HUES6 (cell line): ENCODE data around the gene MAMDC4.
"Not testable (repeated sequence)": the region's sequence is repeated elsewhere in the genome, so short reads cannot be mapped to it uniquely, and the experiment has no call there.

ENCODE experiments used
- H3K27ac ChIP-seq: 2 replicates; pipeline ENCODE4 v1.7.0; 2013; ENCODE audit warnings: low read depth, mild to moderate bottlenecking, low read length, inconsistent platforms
- H3K27me3 ChIP-seq: 2 replicates; pipeline ENCODE4 v1.6.1; 2013; ENCODE audit warnings: low read length; ENCODE audit not compliant: control insufficient read depth, insufficient read depth
- H3K36me3 ChIP-seq: 2 replicates; pipeline ENCODE4 v1.6.1; 2013; ENCODE audit warnings: low read length; ENCODE audit not compliant: control insufficient read depth, insufficient read depth
- H3K4me1 ChIP-seq: 2 replicates; pipeline ENCODE4 v1.6.1; 2013; ENCODE audit warnings: low read length; ENCODE audit not compliant: control insufficient read depth, insufficient read depth
- H3K4me3 ChIP-seq: 2 replicates; pipeline ENCODE4 v1.5.1; 2013; ENCODE audit warnings: low read depth, low read length
- H3K9ac ChIP-seq: one replicate; pipeline ENCODE4 v1.6.1; 2013; ENCODE audit warnings: mild to moderate bottlenecking, low read length
- H3K9me3 ChIP-seq: 2 replicates; pipeline ENCODE4 v1.6.1; 2013; ENCODE audit warnings: low read depth, low read length; ENCODE audit not compliant: control insufficient read depth, insufficient read depth

MAMDC4 gene

DNA sequence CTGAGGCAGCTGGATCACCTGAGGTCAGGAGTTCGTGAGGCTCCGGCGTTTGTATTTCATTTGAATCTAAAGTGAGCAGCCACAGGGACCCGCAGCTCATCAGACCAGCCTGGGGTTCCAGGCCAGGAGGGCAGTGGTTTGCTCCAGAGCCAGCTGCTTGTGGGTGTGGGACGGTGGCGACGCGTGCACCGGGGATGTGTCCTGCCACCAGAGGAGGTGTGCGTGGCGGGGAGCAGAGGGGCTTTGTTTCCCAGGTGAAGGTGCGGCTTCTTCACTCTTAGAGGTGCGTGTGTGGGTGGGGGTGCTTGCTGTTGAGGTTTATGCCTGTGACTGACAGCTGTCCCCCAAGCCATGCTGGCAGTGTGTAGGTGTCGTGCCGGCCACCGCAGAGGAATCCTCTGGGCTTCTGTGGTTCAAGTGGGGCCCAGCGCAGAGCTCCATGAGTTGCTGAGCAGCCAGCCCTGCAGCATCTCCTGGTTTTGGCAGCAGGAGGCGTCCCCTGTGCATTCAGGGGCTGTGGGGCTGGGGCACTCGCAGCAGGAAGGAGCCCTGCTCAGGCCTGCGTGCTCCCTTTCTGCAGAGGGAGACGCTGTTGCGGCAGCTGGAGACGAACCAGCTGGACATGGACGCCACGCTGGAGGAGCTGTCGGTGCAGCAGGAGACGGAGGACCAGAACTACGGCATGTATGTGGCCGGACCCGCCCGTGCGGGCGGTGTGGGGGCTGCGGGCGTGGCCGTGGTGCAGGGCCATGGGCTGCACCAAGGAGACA lies 16.8 kb upstream of the MAMDC4 start:
- H3K27ac ChIP-seq, result no peak overlapping the region
- no peaks in the 10 kb centered on the region for H3K27me3 ChIP-seq
- H3K4me1 ChIP-seq, result peaks cover 11% of the 10 kb centered on the region
- no peaks in the 10 kb centered on the region for H3K9me3 ChIP-seq
- no peak overlapping the region for H3K4me3 ChIP-seq
- no peak overlapping the region for H3K9ac ChIP-seq
- peaks cover 72% of the 10 kb centered on the region for H3K36me3 ChIP-seq

DNA sequence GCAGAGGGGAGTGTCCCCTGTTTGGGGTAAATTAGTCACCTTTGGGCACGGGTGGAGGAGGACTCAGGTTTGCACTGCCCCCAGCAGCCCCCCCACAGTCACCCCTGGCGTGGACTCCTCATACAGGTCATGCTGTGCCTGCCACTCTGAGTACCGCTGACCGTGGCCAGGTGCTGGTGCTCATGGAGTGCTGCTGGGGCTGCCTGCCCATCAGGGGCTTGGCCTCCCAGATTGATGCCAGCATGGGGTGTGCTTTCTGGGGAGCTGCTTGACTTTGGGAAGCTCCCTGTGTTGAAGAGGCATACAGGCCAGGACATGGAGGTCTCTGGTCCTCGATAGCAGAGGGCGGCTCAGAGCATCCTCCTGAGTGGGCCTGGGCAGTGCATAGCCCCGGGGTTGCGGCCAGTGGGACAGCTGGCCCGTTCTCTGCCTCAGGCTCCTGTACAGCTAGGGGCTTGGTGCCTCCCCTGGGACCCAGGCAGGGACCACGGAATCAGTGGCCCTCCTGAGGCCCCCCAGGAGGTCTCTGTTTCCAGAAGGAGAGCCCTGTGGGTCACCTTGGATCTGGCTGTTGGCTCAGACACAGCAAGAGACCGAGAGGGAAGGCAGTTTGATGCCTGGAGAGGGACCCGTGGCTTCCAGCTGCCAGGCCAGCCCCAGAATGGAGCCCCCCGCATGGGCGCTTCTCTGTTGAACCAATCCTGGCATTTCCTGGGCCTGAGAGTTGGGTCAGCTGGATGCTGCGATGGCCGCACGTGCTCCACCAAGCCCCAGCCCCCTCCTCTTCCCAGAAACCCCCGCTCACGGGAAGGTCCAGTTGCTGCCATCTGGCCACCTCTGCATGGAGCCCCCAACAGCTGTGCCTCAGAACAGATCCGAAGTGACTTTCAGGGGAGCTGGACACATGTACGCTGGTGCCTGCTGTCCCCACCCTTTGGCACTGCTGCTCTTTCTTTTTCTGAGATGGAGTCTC lies 15.9 kb upstream of the MAMDC4 start:
- Histone ChIP-seq H3K9ac (no peak overlapping the region), H3K4me3 (no peak overlapping the region), H3K36me3 (peaks cover 64% of the 10 kb centered on the region), H3K27ac (no peak overlapping the region), H3K4me1 (peaks cover 20% of the 10 kb centered on the region), H3K27me3 (no peaks in the 10 kb centered on the region), H3K9me3 (no peaks in the 10 kb centered on the region)

DNA sequence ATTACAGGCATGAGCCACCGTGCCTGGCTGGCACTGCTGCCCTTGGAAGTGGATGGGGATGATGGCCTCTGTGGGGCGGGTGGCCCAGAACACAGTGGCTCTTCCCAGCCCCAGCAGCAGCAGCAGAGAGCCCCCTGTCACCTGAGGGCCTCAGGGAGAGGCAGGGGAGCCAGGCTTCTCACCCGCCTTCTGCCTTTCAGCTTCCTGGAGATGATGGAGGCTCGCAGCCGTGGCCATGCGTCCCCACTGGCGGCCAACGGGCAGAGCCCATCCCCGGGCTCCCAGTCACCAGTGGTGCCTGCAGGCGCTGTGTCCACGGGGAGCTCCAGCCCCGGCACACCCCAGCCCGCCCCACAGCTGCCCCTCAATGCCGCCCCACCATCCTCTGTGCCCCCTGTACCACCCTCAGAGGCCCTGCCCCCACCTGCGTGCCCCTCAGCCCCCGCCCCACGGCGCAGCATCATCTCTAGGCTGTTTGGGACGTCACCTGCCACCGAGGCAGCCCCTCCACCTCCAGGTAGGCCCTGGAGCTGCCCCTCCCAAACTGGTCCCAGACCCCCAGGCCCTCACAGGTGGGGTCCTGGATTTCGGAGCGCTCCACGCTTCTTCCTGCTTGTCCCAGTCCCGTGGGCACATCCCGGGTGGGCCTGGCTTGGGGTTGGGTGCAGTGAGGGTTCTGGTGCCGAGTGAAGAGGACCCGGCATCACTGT lies 14.8 kb upstream of the MAMDC4 start:
- Histone ChIP-seq H3K9me3 (no peaks in the 10 kb centered on the region), H3K27me3 (no peaks in the 10 kb centered on the region), H3K36me3 (peaks cover 53% of the 10 kb centered on the region), H3K27ac (no peak overlapping the region), H3K4me3 (no peak overlapping the region), H3K4me1 (peaks cover 26% of the 10 kb centered on the region), H3K9ac (no peak overlapping the region)

DNA sequence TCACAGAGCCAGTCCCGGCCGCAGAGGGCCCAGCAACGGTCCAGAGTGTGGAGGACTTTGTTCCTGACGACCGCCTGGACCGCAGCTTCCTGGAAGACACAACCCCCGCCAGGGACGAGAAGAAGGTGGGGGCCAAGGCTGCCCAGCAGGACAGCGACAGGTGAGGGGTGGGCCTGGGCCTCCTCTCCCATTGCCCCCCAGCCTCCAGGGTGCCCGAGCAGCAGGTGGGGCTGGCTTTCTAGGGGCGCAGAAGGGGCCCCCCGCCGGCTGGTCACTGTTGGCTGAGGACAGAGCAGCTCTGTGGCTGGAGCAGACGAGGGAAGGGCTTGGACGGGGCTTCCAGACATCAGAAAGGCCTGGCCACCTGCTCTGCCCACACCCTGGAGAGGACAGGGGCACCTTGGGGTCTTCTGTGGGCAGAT lies 14.3 kb upstream of the MAMDC4 start:
- H3K4me1 ChIP-seq, result peaks cover 30% of the 10 kb centered on the region
- not testable (repeated sequence) for H3K9me3 ChIP-seq, H3K27ac ChIP-seq

DNA sequence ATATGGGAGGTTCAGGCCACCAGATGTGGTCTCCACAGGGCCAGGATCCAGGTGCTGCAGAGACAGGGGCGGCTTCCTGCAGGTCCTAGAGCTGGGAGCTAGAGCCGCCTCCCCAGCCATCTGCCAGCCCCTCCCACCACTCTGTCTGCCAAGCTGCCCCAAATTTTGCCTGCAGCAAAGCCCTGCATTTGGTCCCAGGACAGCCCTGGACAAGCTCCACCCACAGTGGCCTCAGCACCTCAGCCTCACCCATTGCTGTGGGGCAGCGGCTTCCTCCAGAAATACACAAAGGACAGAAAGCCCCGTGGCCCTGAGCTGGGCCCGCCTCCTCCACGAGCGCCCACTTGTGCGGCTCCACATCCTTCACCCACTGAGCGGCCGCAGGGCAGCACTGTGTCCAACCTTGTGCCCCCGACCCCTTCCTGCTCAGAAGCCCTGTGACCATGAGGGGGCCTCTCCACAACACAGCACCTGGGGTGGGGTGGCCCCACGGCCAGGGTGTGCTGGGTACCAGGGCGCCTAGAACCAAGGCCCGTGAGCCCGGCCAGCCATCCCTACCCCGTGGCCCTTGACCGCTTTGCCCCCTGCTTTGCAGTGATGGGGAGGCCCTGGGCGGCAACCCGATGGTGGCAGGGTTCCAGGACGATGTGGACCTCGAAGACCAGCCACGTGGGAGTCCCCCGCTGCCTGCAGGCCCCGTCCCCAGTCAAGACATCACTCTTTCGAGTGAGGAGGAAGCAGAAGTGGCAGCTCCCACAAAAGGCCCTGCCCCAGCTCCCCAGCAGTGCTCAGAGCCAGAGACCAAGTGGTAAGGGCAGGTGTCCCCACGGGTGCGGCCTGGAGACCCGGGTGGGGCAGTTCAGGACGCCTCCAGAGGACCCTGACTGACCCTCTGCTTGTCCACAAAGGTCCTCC lies 13.6 kb upstream of the MAMDC4 start:
- H3K27ac ChIP-seq, result no peak overlapping the region
- H3K9me3 ChIP-seq, result no peaks in the 10 kb centered on the region
- no peak overlapping the region for H3K9ac ChIP-seq
- H3K27me3 ChIP-seq, result no peaks in the 10 kb centered on the region
- H3K4me1 ChIP-seq, result peaks cover 30% of the 10 kb centered on the region
- H3K4me3 ChIP-seq, result no peak overlapping the region
- peaks cover 47% of the 10 kb centered on the region for H3K36me3 ChIP-seq

More for the DNA sequence above, 14.3 kb upstream of the MAMDC4 start:
- not testable (repeated sequence) for H3K9ac ChIP-seq, H3K27me3 ChIP-seq, H3K4me3 ChIP-seq
- H3K36me3 ChIP-seq, result peaks cover 48% of the 10 kb centered on the region

DNA sequence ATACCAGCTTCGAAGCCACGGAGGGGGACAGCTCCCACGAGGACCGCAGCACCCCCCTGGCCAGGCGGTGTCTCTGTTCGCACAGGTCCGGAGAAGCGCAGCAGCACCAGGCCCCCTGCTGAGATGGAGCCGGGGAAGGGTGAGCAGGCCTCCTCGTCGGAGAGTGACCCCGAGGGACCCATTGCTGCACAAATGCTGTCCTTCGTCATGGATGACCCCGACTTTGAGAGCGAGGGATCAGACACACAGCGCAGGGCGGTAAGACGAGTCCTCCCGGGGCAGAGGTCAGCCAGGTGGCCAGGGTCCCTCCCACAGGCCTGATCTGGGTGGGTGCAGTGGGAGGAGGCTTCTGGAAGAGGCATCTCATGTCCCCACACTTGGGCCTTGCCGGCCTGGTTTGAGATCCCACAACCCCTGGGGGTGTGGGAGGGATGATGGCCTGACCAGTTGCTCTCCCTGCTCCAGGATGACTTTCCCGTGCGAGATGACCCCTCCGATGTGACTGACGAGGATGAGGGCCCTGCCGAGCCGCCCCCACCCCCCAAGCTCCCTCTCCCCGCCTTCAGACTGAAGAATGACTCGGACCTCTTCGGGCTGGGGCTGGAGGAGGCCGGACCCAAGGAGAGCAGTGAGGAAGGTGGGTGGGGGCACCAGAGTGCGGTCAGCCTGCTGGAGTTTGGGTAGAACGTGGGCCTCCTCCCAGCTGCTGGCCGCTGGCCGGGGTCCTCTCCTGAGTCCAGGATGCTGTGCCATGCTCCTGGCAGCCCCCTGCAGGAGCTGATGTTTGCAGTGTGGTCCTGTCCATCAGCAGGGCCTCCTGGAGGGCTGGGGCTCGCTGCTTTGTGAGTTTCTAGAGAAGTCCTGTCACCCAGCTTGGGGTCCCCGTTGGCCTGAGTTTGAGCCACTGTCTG lies 12.7 kb upstream of the MAMDC4 start:
- H3K9ac ChIP-seq, result no peak overlapping the region

DNA sequence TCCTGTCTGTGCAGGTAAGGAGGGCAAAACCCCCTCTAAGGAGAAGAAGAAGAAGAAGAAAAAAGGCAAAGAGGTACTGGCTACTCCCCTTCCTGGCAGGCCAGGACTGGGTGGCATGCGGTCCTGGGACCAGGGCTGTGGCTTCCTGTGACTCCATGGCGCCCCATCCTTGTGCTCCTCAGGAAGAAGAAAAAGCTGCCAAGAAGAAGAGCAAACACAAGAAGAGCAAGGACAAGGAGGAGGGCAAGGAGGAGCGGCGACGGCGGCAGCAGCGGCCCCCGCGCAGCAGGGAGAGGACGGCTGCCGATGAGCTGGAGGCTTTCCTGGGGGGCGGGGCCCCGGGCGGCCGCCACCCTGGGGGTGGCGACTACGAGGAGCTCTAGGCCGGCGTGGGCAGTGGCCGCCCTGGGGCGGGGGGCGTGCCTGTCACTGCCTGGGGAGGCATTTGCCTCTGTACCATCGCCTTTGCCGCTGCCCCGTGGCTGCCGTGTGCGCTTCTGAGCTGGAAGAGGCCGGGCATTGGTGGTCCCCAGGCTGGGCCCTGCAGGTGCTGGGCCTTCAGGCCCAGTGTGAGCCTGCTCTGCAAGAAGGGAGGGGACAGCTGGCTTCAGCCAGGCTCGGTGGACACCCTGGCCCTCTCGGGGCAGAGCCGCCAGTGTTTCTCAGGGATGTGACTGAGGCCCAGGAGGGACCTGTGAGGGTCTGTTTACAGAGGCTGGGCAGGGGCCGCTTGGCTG lies 11.8 kb upstream of the MAMDC4 start:
- Histone ChIP-seq H3K36me3 (peaks cover 39% of the 10 kb centered on the region), H3K9me3 (no peaks in the 10 kb centered on the region), H3K9ac (no peak overlapping the region), H3K27me3 (no peaks in the 10 kb centered on the region; the same call in 1 of the 2 replicates), H3K4me1 (peaks cover 30% of the 10 kb centered on the region), H3K27ac (0 out of 2 replicates have a peak overlapping the region, but pooled peaks have one; percentile 0), H3K4me3 (no peak overlapping the region)

More for the DNA sequence above, 12.7 kb upstream of the MAMDC4 start:
- no peaks in the 10 kb centered on the region for H3K27me3 ChIP-seq
- peaks cover 30% of the 10 kb centered on the region for H3K4me1 ChIP-seq
- H3K36me3 ChIP-seq, result peaks cover 42% of the 10 kb centered on the region
- H3K4me3 ChIP-seq, result no peak overlapping the region
- H3K27ac ChIP-seq, result 0 out of 2 replicates have a peak overlapping the region, but pooled peaks have one; percentile 0
- no peaks in the 10 kb centered on the region for H3K9me3 ChIP-seq

DNA sequence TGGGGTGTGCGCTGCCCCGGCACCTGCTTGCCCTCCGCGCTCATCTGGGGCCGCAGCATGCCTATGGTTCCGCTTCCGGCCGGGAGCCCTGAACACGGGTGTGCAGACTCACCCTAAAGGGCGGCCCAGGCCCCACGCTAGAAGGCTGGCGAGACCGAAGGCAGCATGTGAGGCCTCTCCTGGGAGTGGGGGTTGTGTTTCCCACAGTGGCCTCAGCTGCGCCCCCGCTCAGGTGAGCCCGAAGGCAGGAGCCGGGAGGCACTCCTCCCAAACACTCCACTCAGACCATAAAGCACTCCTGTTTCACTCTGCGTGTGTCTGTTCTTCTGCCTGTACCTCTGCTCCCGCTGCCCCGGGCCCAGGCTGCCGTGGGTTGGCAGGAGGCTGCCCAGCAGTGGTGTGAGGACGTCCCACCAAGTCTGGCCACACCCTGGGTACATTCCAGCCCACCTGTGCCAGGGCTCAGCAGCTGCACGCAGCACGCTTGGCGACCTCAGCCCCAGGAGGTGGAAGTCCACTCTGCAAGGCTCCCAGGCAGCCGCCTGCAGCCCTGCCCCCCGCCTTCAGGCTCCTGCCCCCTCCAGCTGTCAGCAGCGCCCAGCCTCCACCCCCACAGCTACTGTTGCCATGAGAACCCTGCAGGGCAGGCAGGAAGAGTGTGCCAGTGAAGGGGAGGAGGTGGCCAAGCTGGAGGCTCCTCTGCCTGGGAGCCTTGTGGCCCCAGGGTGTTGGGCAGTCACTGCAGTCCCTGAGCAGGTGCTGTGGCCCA lies 11.1 kb upstream of the MAMDC4 start:
- Histone ChIP-seq H3K36me3 (peaks cover 32% of the 10 kb centered on the region), H3K27ac (no peak overlapping the region), H3K27me3 (no peaks in the 10 kb centered on the region; the same call in 1 of the 2 replicates), H3K9ac (no peak overlapping the region), H3K4me3 (no peak overlapping the region), H3K9me3 (no peaks in the 10 kb centered on the region), H3K4me1 (peaks cover 30% of the 10 kb centered on the region)
